Neural progenitor cell (in vitro differentiated cells): ENCODE results near the gene CACTIN.

Source experiments
- EZH2 ChIP-seq: fragments of 200-600 bp; sonication (generic); IDR thresholded peaks from 2 replicates; pipeline ENCODE4 v1.6.1; 2017; ENCODE audit warnings: antibody characterized with exemption, mild to moderate bottlenecking, moderate library complexity
- EZH2phosphoT487 ChIP-seq: fragments of 200-600 bp; sonication (generic); IDR thresholded peaks from 2 replicates; pipeline ENCODE4 v1.6.1; 2017; ENCODE audit warnings: antibody characterized with exemption
- TF ChIP-seq, protein P1 (sequence below): fragments of 200-600 bp; sonication (generic); IDR thresholded peaks from 2 replicates; pipeline ENCODE4 v1.5.1; 2017; ENCODE audit warnings: antibody characterized with exemption, mild to moderate bottlenecking

DNA sequence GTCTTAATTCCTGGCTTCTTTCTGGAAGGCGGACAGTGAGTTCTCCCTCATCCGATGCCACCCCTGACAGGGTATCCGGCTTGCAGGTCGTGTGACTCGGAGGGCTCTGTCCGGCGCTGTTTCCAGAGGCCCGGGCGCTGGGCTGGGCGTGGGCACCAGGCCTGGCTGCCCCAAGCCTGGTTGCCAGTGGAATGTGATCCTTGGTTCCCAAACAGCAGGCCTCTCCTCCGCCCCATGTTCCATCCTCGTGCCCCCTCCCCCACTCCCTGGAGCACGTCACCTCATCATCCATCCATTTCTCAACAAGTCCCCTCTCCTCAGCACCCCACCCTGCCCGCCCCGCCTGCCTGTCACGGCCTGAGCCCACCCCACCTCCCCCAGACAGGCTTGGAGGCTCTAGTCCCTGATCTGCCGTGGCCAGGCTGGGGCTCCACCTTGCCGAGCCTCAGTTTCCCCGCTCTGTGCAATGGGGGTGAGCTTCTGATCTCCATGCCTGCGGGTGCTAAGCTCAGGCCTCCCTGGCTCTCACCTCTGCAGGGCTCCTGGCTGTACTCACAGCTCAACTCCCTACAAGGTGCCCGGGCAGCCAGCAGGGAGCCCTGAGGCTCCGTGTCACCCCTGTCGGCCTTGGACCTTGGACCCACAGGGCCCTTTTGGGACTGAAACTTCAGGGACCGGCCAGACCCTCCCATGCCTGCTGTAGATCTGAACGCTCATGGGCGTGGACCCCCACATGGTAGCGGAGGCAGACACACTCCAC is 22.2 kb downstream of the CACTIN start:
- TF ChIP-seq EZH2phosphoT487 (no peak), EZH2 (no peak)
- TF ChIP-seq, protein P1, sequence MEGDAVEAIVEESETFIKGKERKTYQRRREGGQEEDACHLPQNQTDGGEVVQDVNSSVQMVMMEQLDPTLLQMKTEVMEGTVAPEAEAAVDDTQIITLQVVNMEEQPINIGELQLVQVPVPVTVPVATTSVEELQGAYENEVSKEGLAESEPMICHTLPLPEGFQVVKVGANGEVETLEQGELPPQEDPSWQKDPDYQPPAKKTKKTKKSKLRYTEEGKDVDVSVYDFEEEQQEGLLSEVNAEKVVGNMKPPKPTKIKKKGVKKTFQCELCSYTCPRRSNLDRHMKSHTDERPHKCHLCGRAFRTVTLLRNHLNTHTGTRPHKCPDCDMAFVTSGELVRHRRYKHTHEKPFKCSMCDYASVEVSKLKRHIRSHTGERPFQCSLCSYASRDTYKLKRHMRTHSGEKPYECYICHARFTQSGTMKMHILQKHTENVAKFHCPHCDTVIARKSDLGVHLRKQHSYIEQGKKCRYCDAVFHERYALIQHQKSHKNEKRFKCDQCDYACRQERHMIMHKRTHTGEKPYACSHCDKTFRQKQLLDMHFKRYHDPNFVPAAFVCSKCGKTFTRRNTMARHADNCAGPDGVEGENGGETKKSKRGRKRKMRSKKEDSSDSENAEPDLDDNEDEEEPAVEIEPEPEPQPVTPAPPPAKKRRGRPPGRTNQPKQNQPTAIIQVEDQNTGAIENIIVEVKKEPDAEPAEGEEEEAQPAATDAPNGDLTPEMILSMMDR: no peak
